NCI-H2029 treated with DMSO at 0.1 percent for 48 hours (cell line): ENCODE data around the gene DAZL.
A peak's percentile ranks its signal among the peaks of the same experiment; 100 is the strongest.

ENCODE experiments used
- DNase-seq: peaks from one replicate; lab custom pipeline; 2025; lab: John Stamatoyannopoulos, UW

DAZL gene

GRCh38 chr3:16595778-16596177 is 9.4 kb downstream of the DAZL start:
- DNase-seq = no peak

GRCh38 chr3:16589867-16590624 is 15.2 kb downstream of the DAZL start:
- no peak for DNase-seq

- no peak for DNase-seq
Observed at GRCh38 chr3:16589120-16589519, 16.1 kb downstream of the DAZL start.

- no peak for DNase-seq
Observed at GRCh38 chr3:16587681-16588060, 17.6 kb downstream of the DAZL start.

- no peak for DNase-seq
Observed at GRCh38 chr3:16587047-16587680, 18.1 kb downstream of the DAZL start.

- no peak for DNase-seq
Observed at GRCh38 chr3:16584880-16585279, 20.3 kb downstream of the DAZL start.

- DNase-seq = no peak
Observed at GRCh38 chr3:16583551-16583950, 21.7 kb downstream of the DAZL start.

GRCh38 chr3:16570113-16570512 is 35.1 kb downstream of the DAZL start:
- peak; percentile 89 for DNase-seq

- no peak for DNase-seq
Observed at GRCh38 chr3:16568532-16568931, 36.7 kb downstream of the DAZL start.

GRCh38 chr3:16568115-16568514 is 37.1 kb downstream of the DAZL start:
- DNase-seq = no peak

- DNase-seq = no peak
Observed at GRCh38 chr3:16559653-16560365, 45.4 kb downstream of the DAZL start.

GRCh38 chr3:16554126-16554525 is 51.1 kb downstream of the DAZL start:
- DNase-seq = no peak

- no peak for DNase-seq
Observed at GRCh38 chr3:16552757-16553156, 52.5 kb downstream of the DAZL start.

- no peak for DNase-seq
Observed at GRCh38 chr3:16551342-16551976, 53.8 kb downstream of the DAZL start.

- peak; percentile 64 for DNase-seq
Observed at GRCh38 chr3:16550676-16551341, 54.4 kb downstream of the DAZL start.

GRCh38 chr3:16550305-16550675 is 54.9 kb downstream of the DAZL start:
- DNase-seq = no peak

- no peak for DNase-seq
Observed at GRCh38 chr3:16548721-16549120, 56.5 kb downstream of the DAZL start.

GRCh38 chr3:16547561-16548357 is 57.5 kb downstream of the DAZL start:
- no peak for DNase-seq

- no peak for DNase-seq
Observed at GRCh38 chr3:16546186-16547010, 58.8 kb downstream of the DAZL start.

GRCh38 chr3:16545413-16546185 is 59.6 kb downstream of the DAZL start:
- no peak for DNase-seq
